ENCODE data around the gene RPL13.

Gene RPL13

DNA sequence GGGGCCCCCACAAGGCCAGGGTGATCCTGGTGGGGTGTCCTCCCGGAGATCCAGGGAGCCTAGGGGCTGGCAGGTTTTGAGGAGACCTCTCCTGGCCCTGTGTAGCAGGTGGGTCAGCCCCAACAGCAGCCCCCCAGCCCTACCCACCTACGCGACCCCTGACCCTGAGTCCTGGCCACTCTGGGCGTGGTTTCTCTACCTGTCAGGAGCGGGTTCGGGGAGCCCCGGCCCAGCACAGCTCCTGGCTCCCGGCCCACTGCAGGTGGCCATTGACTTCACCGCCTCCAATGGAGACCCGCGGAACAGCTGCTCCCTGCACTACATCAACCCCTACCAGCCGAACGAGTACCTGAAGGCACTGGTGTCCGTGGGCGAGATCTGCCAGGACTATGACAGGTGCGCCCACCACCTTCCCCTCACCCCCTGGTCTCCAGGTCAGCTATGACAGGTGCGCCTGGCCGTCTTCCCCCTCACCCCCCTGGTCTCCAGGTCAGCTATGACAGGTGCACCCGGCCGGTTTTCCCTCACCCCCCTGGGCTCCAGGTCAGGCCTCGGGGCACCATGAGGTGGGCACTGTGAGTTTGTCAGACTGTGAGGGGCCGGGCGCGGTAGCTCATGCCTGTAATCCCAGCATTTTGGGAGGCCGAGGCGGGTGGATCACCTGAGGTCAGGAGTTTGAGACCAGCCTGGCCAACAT lies 28.1 kb downstream of the RPL13 start:
- TF ChIP-seq, protein P1, sequence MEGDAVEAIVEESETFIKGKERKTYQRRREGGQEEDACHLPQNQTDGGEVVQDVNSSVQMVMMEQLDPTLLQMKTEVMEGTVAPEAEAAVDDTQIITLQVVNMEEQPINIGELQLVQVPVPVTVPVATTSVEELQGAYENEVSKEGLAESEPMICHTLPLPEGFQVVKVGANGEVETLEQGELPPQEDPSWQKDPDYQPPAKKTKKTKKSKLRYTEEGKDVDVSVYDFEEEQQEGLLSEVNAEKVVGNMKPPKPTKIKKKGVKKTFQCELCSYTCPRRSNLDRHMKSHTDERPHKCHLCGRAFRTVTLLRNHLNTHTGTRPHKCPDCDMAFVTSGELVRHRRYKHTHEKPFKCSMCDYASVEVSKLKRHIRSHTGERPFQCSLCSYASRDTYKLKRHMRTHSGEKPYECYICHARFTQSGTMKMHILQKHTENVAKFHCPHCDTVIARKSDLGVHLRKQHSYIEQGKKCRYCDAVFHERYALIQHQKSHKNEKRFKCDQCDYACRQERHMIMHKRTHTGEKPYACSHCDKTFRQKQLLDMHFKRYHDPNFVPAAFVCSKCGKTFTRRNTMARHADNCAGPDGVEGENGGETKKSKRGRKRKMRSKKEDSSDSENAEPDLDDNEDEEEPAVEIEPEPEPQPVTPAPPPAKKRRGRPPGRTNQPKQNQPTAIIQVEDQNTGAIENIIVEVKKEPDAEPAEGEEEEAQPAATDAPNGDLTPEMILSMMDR (IDR thresholded peaks at IDR 0.05), result no peak
- no peak for TF ChIP-seq ZFX (IDR thresholded peaks at IDR 0.05; ENCODE audit: borderline replicate concordance)
- peak overlapping the region; percentile 5; the same call in 1 of the 2 replicates for H3K27ac ChIP-seq

DNA sequence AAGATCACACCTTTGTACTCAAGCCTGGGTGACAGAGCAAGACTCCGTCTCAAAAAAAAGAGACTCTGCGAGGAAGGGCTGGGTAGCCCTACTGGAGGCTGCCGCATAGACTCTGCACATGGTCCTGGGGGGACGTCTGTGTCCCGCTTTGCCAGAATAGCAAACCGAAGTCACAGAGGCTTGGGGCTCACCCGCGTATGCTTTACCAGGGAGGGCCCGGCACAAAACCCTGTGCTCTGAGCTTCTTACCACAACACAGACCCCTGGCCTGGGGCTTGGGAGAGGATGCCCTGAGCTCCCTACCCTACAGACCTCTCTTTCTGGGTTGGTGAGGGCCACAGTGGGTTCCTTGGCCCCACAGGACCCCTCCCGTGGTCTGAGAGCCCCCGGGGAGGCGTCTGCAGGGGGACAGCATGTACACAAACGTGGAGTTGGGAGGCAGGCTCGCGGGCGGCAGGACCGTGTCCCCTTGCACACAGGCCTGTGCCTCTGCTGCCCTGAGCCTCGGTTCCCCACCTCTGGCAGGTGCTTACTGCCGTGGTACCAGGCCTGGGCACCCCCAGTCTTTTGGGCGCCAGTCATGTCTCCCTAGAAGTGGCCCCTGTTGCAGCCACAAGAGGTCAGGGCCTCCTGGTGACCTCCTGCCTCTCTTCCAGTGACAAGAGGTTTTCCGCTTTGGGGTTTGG lies 28.9 kb downstream of the RPL13 start:
- TF ChIP-seq ZFX (IDR thresholded peaks at IDR 0.05; ENCODE audit: borderline replicate concordance), result no peak
- TF ChIP-seq, protein P1 (IDR thresholded peaks at IDR 0.05), result no peak
- H3K27ac ChIP-seq, result peak overlapping the region; percentile 5; the same call in 1 of the 2 replicates

GRCh38 chr16:89593841-89594240 lies 33.4 kb downstream of the RPL13 start:
- TF ChIP-seq, protein P1 (IDR thresholded peaks at IDR 0.05), result no peak
- TF ChIP-seq ZFX (IDR thresholded peaks at IDR 0.05; ENCODE audit: borderline replicate concordance), result no peak
- H3K27ac ChIP-seq, result no peak overlapping the region

DNA sequence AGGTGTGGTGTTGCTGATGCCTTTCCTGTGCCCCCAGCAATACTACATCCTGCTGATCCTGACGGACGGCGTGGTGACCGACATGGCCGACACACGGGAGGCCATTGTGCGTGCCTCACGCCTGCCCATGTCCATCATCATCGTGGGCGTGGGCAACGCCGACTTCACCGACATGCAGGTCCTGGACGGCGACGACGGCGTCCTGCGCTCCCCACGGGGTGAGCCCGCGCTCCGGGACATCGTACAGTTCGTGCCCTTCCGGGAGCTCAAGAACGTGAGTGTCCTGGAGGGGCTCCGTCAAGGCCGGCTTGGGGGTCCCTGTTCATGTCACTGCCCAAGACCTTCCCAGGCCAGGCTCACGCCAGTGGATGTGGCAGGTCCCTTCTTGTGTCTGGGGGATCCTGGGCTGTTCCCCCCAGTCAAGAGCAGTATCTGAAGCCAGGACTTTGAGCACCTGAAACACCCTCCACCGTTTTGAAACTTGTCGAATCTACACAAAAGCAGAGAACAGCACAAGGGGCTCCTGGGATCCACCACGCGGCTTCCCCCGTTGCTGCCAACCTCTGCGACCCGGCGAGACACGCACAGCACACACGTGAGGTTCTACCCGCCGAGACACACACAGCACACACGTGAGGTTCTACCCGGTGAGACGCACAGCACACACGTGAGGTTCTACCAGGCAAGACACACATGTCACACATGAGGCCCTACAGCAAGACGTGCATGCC lies 35.0 kb downstream of the RPL13 start:
- TF ChIP-seq, protein P1 (IDR thresholded peaks at IDR 0.05), result no peak
- TF ChIP-seq ZFX (IDR thresholded peaks at IDR 0.05; ENCODE audit: borderline replicate concordance), result no peak
- no peak overlapping the region for H3K27ac ChIP-seq

- TF ChIP-seq, protein P1 (IDR thresholded peaks at IDR 0.05), result no peak
- TF ChIP-seq ZFX (IDR thresholded peaks at IDR 0.05; ENCODE audit: borderline replicate concordance), result no peak
- H3K27ac ChIP-seq, result no peak overlapping the region
Measured at GRCh38 chr16:89596061-89596689, 35.7 kb downstream of the RPL13 start.

GRCh38 chr16:89596957-89597649 lies 36.6 kb downstream of the RPL13 start:
- no peak for TF ChIP-seq ZFX (IDR thresholded peaks at IDR 0.05; ENCODE audit: borderline replicate concordance)
- TF ChIP-seq, protein P1 (IDR thresholded peaks at IDR 0.05), result no peak
- H3K27ac ChIP-seq, result no peak overlapping the region

Measured in 22Rv1 (cell line).